Activated naive CD4-positive, alpha-beta T cell treated with Interleukin-2 at 50 U/mL for 16 hours (primary cell): Measurements from ENCODE around the gene HCN4.
"Not testable (repeated sequence)": the region's sequence is repeated elsewhere in the genome, so short reads cannot be mapped to it uniquely, and the experiment has no call there.

Source experiments
- DNase-seq: peaks from one replicate; pipeline ENCODE4 v3.0.0-alpha.2; 2020

Gene HCN4

GRCh38 chr15:73323956-73324355 is 44.8 kb downstream of the HCN4 start:
- no peak for DNase-seq

GRCh38 chr15:73323374-73323955 is 45.3 kb downstream of the HCN4 start:
- DNase-seq: no peak

- DNase-seq: no peak
Observed at GRCh38 chr15:73322665-73323373, 45.9 kb downstream of the HCN4 start.

GRCh38 chr15:73321496-73322450 is 47.0 kb downstream of the HCN4 start:
- DNase-seq: no peak

- no peak for DNase-seq
Observed at GRCh38 chr15:73320619-73321180, 48.1 kb downstream of the HCN4 start.

DNA sequence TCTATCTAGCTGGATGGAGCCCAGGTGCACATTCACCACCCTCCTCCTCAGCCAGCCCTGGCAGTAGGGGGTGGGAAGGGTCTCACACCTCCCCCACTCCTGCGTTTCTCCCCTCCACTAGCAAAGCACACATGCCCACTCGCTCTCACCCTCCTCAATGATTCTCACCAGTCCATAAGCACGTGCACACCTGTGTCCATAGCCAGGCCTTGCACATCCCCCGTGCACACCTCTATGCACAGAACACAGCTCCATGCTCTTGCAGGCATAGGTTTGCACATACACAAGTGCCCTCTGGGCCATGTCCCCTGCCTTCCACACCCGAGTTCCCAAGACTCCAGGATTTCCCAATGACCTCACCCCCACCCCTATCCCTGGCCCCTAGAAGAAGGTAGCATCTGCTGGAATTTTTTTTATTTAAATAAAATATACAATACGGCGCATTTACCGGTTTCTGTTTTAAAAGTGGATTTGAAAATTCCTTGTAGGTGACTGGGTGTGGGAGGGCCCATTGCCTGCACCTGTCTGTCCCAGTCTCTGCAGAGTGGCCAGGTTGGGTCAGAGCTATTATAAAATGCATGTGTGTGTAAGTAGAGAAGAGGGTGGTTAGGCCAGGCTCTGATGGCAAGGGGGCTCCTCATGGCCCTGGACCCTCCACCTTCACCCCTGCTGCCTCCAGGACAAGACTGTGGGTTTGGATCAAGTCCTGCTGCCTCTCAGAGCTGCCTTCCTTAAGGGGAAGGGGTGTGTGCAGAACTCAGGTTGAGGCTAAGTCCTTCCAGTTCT is 49.1 kb downstream of the HCN4 start:
- DNase-seq: no peak

GRCh38 chr15:73318463-73319351 is 50.1 kb downstream of the HCN4 start:
- no peak for DNase-seq

DNA sequence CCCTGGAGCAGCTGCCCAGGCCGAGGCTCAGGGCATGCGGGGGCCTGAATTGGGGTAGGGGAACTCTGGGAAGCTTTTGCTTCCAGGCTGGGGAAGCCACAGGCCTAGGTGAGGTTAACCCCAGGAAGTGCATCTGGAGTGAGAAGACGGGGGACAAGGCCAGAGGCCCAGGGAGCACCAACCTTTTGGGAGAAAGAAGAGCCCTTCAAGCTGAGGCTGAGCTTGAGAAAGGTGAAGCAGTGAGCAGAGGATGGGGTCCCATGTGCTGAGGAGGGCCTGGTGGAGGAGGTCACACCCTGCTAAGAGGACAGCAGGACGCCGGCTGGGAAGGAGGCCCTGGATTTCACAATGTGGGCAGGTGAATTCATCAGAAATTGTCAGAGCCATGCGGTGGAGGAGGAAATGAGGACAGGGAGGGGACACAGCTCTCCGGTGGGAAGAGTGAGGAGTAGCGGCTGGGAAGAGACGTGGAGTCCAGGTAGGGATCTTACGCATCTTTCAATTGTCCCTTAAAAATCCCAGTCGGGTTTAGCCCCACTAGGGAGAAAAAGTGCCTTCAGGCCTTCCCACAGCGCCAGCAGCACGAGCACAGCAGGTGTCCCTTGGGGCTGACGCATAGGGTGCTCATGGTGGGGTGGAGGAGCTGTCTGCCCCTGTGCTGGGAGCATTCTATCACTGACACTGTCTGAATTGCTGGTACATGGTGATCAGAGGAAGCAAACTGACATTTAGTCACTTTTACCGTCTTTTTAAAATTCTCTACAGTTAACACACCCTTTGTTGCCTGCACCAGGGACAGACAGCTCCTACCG is 50.9 kb downstream of the HCN4 start:
- no peak for DNase-seq

- no peak for DNase-seq
Observed at GRCh38 chr15:73313861-73314260, 54.9 kb downstream of the HCN4 start.

DNA sequence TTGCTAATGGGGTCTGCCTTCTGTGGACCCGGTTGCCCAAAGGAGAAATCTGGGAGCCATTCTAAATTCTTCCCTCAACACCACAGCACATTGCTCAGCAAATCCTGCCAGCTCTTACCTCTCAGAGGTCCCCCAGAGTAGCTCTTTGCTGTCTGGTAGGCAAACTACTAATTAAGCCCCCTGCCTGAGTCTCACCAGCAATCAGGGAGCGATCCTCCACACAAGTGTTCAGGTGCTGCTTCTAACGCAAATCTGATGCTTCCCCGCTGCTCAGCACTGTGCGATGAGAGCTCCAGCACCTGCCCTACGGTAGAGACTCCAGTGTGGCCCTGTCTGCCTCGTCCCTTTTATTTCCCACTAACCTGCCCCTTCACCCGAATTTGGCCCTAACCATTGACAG is 60.5 kb downstream of the HCN4 start:
- DNase-seq: no peak

DNA sequence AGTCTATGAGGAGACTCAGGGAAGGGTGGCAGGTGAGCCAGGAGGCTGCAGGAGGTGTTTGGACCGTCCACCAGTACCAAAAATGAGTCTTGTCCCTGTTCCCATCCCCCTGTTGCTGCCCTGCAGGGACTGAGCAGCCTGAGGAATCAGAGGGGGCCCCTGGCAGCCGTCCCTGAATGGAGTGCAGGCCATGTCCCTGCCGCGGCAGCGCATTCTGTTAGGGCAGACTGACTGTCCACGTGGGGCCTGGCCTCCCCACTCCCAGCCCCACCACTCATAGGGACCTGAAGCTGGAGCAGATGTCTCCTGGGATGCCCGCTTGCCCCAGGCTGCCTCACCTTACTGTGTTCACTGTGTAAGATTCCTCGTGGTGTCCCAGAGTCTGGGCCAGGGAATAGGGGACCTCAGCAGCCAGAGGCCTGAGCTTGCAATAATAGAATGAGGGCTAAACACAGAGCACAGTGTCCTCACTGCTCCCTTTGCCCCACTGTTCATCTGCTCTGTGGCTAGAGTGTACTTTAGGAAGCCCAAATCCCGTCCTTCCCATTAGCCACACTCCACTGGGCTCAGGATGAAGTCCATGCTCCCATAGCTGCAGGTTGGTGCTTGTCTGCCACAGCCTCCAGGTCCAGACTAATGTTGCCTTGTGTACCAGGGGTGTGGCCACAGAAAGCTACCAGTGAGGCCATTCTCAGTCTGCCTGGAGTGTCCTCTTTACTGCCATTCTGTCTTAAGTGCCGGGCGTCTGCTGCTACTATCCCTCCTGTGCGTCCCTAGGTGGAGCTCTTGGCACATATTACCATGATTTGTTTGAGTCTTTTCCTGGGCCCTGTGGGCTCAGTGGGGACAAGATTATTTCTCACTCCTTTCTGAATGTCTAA is 63.2 kb downstream of the HCN4 start:
- DNase-seq: no peak

DNA sequence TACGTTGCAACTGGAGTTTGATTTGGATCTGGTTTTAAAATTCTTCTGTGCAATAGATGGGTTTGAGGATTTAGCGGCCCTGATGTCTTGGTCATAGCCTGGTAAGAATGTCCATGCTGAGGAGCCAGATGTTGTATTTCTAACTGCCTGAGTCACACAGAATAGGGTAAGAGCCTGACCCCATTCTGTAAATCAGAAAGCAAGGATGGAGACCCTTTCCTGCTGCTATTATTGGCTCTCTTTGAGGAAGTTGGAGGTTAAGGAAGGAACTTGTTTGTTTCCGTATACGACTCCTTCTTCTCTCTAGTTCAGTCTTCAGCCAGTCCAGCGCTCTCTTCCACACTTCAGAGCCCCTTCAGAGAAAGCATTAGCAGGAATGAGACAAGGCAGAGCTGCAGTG is 65.1 kb downstream of the HCN4 start:
- no peak for DNase-seq

DNA sequence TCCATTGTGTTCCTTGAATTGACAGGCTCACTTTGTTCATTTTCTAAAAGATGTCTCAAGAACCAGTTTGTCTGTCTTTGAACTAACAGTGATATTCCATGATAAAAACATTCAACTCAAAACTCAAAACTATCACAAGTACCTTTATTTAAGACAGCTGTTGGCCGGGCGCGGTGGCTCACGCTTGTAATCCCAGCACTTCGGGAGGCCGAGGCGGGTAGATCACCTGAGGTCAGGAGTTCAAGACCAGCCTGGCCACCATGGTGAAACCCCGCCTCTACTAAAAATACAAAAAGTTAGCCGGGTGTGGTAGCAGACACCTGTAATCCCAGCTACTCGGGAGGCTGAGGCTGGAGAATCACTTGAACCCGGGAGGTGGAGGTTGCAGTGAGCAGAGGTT is 68.5 kb downstream of the HCN4 start:
- not testable (repeated sequence) for DNase-seq

- DNase-seq: no peak
Observed at GRCh38 chr15:73298522-73299245, 70.1 kb downstream of the HCN4 start.

DNA sequence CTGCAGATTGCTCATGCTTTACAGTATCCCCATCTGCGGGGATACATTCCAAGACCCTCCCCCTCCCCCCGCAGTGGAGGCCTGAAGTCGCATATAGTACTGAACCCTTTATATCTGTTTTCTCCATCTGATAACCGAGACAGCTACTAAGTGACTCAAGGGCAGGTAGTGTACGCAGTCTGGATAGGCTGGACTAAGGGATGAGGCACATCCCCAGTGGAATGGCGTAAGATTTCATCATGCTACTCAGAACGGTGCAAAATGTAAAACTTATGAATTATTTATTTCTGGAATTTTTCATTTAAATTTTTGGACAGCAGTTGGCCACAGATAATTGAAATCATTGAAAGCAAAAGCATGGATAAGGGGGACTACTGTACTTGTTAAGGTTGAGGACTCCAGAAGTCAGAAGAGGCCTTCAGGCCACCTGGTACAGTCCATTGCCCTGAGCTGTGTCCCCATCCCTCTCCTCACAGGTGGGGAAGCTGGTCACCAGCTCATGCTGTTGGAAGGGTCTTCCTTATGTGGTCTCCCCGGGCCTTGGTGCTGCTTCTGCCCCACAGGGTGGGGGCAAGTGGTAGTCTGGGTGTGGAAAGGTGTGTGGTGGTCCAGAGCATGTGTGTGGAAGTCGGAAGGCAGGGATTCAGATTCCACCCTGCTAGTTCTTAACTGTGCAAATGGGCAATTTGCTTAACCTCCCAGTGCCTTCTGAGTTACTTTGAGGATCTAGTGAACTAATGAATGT is 72.0 kb downstream of the HCN4 start:
- no peak for DNase-seq

- no peak for DNase-seq
Observed at GRCh38 chr15:73295630-73296286, 73.0 kb downstream of the HCN4 start.

DNA sequence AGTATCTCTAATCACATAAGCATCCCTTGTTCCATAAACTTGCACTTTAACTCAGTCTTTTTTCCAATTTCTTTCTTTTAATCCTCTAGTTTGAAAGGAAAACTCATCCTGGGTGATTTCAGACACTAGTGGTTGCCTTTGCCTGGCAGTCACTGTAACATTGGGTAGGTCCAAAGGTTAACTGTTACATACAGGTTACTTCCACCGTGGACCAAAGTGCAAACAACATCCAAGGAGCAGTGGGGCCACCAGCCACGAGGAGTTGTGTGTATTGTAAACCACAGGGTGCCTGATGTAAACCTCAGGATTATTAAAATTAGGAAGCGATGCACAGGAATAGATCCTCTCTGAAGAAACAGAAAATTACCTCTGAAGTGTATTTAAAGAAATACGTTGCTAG is 75.0 kb downstream of the HCN4 start:
- DNase-seq: no peak

GRCh38 chr15:73291441-73291840 is 77.3 kb downstream of the HCN4 start:
- no peak for DNase-seq
